GM19240 (cell line): Measurements from ENCODE around the gene FAM222A.

Experiments
- DNase-seq: peaks from one replicate; pipeline ENCODE4 v3.0.0; 2011; ENCODE audit warnings: low spot score; ENCODE audit not compliant: insufficient read length

Gene FAM222A

GRCh38 chr12:109758426-109759420 lies 45.1 kb downstream of the FAM222A start:
- DNase-seq: no peak

- DNase-seq: no peak
These were observed 46.0 kb downstream of the FAM222A start for GRCh38 chr12:109759595-109759994.

DNA sequence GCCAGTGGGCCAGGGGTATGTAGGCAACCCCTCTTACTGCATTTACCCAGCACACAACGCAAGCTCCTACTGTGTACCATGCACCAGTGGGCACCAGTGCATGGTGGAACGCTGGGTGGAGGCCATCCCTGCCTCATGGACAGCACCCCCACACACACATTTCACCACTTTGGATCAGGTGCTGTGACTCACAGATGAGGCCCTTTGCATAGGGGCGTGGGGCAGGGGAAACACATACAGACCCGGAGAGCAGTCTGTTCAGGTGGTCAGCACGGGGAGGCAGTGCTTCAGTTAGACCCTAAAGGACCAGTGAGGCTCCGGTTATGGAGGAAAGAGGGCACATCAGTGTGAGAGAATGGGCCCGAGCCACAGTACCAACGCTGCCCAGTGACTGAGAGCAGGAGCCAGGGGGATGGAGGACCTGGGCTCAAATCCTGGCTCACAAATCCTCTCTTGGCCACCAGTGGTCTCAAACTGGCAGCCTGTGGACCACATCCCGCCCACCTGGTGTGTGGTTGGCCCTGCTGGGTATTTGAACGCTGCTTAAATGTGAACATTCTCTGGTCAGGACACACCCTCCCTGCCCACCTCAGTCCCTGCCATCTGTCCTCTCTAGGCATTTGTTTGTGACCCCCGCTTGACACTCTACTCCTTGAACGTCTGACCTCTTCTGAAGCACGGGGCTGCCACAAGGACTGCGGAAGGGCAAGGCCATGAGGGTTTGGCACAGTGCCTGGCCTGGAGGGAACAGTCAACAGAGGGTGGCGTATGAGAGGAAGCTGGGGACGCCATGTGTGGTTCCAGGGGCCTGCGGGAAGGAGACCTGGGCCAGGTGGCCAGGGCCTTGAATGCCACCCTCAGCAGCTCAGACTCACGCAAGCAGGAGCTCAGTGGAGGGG lies 46.7 kb downstream of the FAM222A start:
- DNase-seq: no peak

GRCh38 chr12:109760930-109761921 lies 47.6 kb downstream of the FAM222A start:
- no peak for DNase-seq

DNA sequence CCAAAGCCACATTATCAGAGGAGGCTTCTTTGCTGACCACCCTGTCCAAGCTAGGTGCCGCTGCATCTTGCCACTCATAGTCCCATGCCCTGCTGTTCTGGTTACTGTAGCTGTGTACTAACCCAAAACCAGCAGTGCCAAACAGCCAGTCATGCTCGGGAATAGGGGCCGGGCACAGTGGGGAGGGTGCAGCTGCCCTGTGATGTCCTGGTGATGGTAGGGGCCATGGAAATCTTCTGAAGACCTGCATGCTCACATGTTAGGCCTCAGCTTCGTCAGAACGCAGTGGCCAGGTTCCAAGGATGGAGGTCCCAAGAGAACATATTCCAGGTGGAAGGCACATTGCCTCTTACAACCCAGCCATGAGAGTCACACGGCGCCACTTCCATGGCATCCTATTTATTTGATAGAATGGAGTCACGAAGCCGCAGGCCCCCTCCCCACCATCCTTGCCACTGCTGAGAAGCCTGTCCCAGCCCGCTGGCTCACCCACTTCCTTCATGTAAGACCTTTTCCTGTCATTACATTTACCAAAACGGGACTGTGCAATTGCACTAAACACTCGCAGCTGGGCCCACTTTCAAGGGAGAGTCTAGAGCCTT lies 48.5 kb downstream of the FAM222A start:
- no peak for DNase-seq

DNA sequence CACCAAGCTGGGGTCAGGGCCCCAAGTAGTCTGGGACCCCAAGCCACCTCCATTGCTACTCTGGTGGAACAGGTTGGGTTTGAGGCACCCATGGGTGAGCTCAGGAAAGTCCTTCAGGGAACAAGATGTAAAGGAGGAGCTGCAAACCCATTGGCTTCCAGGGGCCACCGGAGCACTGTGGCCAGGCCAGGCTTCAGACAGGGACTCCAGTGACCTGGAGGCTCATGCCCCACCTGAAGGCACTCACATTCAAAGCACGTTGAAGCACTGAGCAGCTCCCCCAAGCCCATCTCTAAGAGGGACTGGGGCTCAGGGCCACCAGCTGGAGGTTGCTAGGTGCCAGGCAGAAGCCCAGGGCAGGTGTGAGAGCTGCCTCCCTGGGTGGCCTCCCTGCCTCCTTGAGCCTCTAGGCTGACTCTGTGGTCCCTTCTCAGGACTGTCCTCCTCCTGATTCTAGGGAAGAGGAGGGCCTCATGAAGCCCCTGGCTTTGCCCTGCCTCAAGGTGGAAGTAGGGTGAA lies 49.1 kb downstream of the FAM222A start:
- no peak for DNase-seq

DNA sequence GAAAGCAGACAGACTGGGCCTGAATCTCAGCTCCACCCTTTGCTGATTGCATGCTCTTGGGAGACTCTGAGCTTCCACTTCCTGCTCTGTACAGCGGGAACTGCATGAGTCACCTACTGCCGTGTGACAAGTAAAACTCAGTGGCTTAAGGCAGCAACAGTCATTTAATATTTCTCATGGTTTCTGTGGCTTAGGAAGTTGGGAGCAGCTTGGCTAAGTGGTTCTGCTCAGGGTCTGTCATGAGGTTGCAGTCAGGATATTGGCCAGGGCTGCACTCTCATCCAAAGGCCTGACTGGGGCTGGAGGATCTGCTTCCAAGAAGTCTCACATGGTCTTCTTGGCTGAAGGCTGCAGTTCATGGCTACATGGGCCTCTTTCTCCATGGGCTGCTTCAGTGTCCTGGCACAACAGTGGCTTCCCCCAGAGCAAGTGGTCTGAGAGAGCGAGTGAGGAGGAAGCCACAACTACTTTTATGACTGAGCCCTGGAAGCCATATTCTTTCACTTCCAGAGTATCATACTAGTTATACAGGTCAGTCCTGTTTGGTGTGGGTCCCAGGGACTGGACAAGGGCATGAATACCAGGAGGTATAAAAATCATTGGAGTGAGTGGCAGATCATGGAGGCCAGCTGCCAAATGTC lies 49.7 kb downstream of the FAM222A start:
- no peak for DNase-seq

DNA sequence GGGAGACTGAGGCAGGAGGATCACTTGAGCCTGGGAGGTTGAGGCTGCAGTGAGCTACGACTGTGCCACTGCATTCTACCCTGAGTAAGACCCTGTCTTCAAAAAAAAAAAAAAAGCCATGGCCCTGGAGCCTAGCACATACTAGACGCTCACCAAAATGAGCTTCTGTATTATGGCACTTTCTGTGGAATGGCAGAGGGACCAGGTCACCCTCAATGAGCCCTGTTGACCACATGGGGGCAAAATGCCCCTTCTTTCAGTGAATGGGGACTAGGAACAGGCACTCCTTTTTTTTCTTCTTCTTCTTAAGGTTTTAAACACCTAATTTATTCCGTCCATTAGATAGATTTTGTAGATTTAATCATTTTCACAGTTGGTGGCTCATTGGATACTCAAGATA lies 50.5 kb downstream of the FAM222A start:
- DNase-seq: no peak

GRCh38 chr12:109764776-109765445 lies 51.3 kb downstream of the FAM222A start:
- DNase-seq: no peak

DNA sequence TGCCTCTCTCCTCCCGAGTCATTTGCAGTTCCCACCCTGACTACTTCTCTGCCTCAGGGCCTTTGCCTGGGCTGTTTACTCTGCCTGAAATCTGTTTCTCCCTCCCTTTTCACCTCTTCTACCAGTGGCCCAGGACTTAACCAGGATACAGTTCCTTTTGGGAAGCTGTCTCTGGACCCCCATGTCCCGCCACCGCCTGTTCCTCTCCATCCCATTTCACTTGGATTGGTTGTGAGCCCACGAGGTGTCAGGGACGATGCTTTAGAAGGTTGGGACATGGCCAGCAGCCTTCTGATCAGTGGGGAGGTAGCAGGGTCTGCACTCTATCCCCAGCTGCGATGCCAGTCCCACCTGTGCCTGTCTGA lies 51.8 kb downstream of the FAM222A start:
- DNase-seq: no peak

GRCh38 chr12:109766251-109766778 lies 52.7 kb downstream of the FAM222A start:
- no peak for DNase-seq

- no peak for DNase-seq
These were observed 53.8 kb downstream of the FAM222A start for GRCh38 chr12:109767456-109767855.

- DNase-seq: no peak
These were observed 54.6 kb downstream of the FAM222A start for GRCh38 chr12:109767991-109768900.

GRCh38 chr12:109768901-109769670 lies 55.5 kb downstream of the FAM222A start:
- DNase-seq: no peak

DNA sequence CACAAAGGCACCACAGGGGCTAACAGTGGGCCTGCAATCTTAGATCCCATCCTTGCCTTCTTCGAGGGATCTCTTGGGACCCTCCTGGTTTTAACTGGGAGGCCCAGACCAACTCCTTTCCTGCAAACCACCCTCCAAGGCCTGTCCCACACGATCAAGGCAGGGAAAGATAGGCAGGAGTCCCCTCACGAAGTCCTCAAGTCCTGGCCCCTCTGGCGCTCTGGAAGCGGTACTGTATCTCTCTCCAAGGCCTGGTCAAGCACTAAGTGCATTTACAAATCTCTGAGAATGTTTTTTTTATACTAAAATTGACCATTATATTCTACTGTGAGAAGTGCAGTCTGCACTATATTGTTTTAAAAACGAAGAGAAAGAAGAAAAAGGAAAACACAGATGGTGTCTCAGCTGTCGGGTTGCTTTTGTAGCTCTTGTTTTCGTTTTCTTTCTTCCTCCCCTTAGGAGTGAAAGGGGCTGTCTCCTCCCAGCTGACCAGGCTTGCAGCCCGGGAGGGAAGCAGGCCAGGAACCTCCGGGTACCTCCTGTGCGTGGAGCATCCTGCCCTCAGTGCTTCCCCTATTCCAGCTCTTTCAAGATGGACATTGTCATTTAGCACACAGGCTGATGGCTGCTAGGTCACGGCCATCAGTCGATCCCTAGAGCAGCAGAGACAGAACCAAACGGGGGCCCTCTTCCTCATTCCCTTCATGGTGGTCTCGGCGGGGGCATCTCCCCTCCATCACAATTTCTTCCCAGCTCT lies 56.7 kb downstream of the FAM222A start:
- no peak for DNase-seq
